Fibroblast of lung (primary cell): ENCODE results near the gene HK2. TPM values are rescaled to one million over a fixed set of nuclear protein-coding genes. Genes with fewer than 3 reads are reported as not detected.

Source experiments
- DNase-seq, 2 donors: peaks; one replicate each; pipeline versions ENCODE4 v3.0.0 to v3.0.0-alpha.2; 2010; ENCODE audit warnings: low read depth in 2 of 2
- H2AFZ ChIP-seq: 2 replicates; pipeline ENCODE4 v1.5.1; 2012; ENCODE audit warnings: low read length, control low read depth, inconsistent platforms
- H3K27ac ChIP-seq: 2 replicates; pipeline ENCODE4 v1.5.1; 2011; ENCODE audit warnings: low read length, control low read depth; ENCODE audit not compliant: insufficient read depth
- H3K27me3 ChIP-seq: 2 replicates; pipeline ENCODE4 v1.5.1; 2011; ENCODE audit warnings: mild to moderate bottlenecking, low read length; ENCODE audit not compliant: control insufficient read depth, insufficient read depth
- H3K36me3 ChIP-seq: 2 replicates; pipeline ENCODE4 v1.5.1; 2011; ENCODE audit warnings: low read length; ENCODE audit not compliant: control insufficient read depth, insufficient read depth
- H3K4me1 ChIP-seq: 2 replicates; pipeline ENCODE4 v1.5.1; 2011; ENCODE audit warnings: low read length; ENCODE audit not compliant: control insufficient read depth, insufficient read depth; ENCODE audit errors: extremely low read depth
- H3K4me2 ChIP-seq: 2 replicates; pipeline ENCODE4 v1.5.1; 2011; ENCODE audit warnings: low read length, control low read depth; ENCODE audit not compliant: insufficient read depth; ENCODE audit errors: extremely low read depth
- H3K4me3 ChIP-seq, 4 experiments: fragments of 200-600 bp in 1 of 4; sonication (generic) in 1 of 4; replicated peaks in 1 of 4; 2 replicates each; pipeline ENCODE4 v1.5.1; 2011 to 2016; ENCODE audit warnings: low read length in 4 of 4, low read depth in 3 of 4, mild to moderate bottlenecking in 3 of 4, control low read depth in 2 of 4, inconsistent platforms in 1 of 4, mixed read lengths in 1 of 4; ENCODE audit not compliant: insufficient read depth in 1 of 4; ENCODE audit errors: control extremely low read depth in 1 of 4
- H3K79me2 ChIP-seq: 2 replicates; pipeline ENCODE4 v1.5.1; 2012; ENCODE audit warnings: mild to moderate bottlenecking, low read length, inconsistent platforms; ENCODE audit not compliant: control insufficient read depth, insufficient read depth
- H3K9ac ChIP-seq: 2 replicates; pipeline ENCODE4 v1.5.1; 2011; ENCODE audit warnings: mild to moderate bottlenecking, low read length, control low read depth; ENCODE audit not compliant: insufficient read depth
- H3K9me3 ChIP-seq: 2 replicates; pipeline ENCODE4 v1.5.1; 2012; ENCODE audit warnings: low read depth, low read length; ENCODE audit not compliant: control insufficient read depth, insufficient read depth
- H4K20me1 ChIP-seq: 2 replicates; pipeline ENCODE4 v1.5.1; 2011; ENCODE audit warnings: low read length; ENCODE audit not compliant: control insufficient read depth, insufficient read depth; ENCODE audit errors: extremely low read depth
- EZH2 ChIP-seq: IDR thresholded peaks from 2 replicates; pipeline ENCODE4 v1.5.1; 2012; ENCODE audit warnings: low read length, control low read depth, mild to moderate bottlenecking; ENCODE audit errors: missing control alignments
- polyA plus RNA-seq, 2 donors: library from polyadenylated mRNA; depleted of rRNA in 1 of 2; stranded (reverse) in 1 of 2; unstranded in 1 of 2; fragments of >200 nt; gene quantifications; 2 replicates each; pipeline ENCODE4 v1.2.1, GENCODE V29; 2011 to 2012; ENCODE audit warnings: missing spikeins in 1 of 2
- total RNA-seq: library from RNA; depleted of rRNA; stranded (reverse); fragments of >200 nt; gene quantifications from 2 replicates; pipeline ENCODE4 v1.2.1, GENCODE V29; 2014
- TF ChIP-seq, protein P1 (sequence below), 2 donors: IDR thresholded peaks in 1 of 2; conservative IDR thresholded peaks in 1 of 2; 1 replicate in 1 of 2; 2 replicates in 1 of 2; pipeline ENCODE4 v1.5.1; 2011 to 2012; ENCODE audit warnings: low read length in 2 of 2, control low read depth in 1 of 2, inconsistent platforms in 1 of 2, low read depth in 1 of 2, mild to moderate bottlenecking in 1 of 2

The HK2 gene
- total and polyA plus RNA-seq, 2 donors (not counting 1 experiment from before 2014, with no cell fraction given): 15.7 to 19.3 TPM

DNA sequence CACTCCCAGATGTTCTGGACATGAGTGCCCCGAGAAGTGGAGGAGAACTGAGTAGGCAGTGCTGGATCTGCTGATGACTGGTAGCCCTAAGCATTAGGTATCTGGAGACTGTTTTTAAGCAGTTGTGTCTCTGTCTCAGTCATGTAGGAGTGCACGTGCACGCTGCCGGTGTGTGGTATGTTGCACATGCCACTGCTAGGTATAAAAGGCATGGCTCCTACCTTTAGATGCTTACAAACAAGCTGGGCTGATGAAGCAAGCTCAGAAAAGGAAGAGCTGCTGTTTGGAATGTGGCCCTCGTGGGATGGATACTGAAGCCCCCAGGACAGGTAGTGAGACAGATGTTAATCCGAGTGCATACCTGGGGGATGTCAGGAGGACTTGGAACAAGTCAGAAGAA is 49.1 kb downstream of the HK2 start:
- Histone ChIP-seq H3K36me3 (peaks cover 19% of the 10 kb centered on the region), H3K79me2 (no peaks in the 10 kb centered on the region), H4K20me1 (no peaks in the 10 kb centered on the region), H3K27ac (no peak overlapping the region), H3K4me3 (no peak overlapping the region), H3K9me3 (no peaks in the 10 kb centered on the region), H3K4me1 (peaks cover 4% of the 10 kb centered on the region), H3K27me3 (no peaks in the 10 kb centered on the region), H3K4me2 (no peak overlapping the region), H3K9ac (no peak overlapping the region), H2AFZ (no peak overlapping the region)
- DNase-seq: no peak
- TF ChIP-seq, protein P1, sequence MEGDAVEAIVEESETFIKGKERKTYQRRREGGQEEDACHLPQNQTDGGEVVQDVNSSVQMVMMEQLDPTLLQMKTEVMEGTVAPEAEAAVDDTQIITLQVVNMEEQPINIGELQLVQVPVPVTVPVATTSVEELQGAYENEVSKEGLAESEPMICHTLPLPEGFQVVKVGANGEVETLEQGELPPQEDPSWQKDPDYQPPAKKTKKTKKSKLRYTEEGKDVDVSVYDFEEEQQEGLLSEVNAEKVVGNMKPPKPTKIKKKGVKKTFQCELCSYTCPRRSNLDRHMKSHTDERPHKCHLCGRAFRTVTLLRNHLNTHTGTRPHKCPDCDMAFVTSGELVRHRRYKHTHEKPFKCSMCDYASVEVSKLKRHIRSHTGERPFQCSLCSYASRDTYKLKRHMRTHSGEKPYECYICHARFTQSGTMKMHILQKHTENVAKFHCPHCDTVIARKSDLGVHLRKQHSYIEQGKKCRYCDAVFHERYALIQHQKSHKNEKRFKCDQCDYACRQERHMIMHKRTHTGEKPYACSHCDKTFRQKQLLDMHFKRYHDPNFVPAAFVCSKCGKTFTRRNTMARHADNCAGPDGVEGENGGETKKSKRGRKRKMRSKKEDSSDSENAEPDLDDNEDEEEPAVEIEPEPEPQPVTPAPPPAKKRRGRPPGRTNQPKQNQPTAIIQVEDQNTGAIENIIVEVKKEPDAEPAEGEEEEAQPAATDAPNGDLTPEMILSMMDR (conservative IDR thresholded peaks at IDR 0.05 in 1 of 2, IDR thresholded peaks at IDR 0.05 in 1 of 2; ENCODE audit: low read depth in 1 of 2, low read length in 2 of 2): no peak
- no peak for TF ChIP-seq EZH2

DNA sequence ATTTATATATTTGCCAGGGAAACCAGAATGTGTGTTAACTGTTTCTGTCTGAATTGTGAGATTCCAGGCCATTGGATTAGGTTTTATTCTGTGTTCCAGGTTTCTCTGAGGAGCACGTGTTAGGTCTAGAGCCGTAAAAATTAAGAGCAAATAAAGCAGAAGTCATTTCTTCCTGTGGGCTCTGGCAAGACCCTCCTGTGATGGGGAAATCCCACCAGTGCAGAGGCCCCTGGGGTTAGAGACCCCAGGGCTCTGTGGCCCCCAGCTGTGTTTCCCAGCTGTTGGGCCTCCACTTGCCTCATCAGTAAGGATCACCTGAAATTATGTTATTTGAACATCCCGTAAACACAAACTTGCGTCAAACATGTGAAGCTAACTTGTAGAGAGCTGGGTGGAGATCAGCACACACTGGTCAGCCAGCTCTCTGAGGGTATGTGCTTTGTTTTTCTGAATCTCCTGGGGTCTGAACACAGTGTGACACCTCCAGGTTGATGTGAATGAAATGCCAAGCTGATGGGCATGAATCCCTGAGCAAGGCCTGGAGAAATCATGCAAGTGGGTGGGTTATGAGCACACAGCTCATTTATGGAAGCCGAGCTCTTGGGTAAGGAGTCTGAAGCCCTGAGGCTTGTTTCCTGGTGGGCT is 50.3 kb downstream of the HK2 start:
- Histone ChIP-seq H3K4me1 (peaks cover 4% of the 10 kb centered on the region), H3K36me3 (peaks cover 18% of the 10 kb centered on the region), H3K4me3 (no peak overlapping the region), H4K20me1 (no peaks in the 10 kb centered on the region), H3K9ac (no peak overlapping the region), H3K79me2 (no peaks in the 10 kb centered on the region), H3K27ac (no peak overlapping the region), H3K4me2 (no peak overlapping the region), H3K9me3 (no peaks in the 10 kb centered on the region), H3K27me3 (no peaks in the 10 kb centered on the region), H2AFZ (no peak overlapping the region)
- TF ChIP-seq EZH2: no peak
- TF ChIP-seq, protein P1 (conservative IDR thresholded peaks at IDR 0.05 in 1 of 2, IDR thresholded peaks at IDR 0.05 in 1 of 2; ENCODE audit: low read depth in 1 of 2, low read length in 2 of 2): no peak
- DNase-seq: no peak

DNA sequence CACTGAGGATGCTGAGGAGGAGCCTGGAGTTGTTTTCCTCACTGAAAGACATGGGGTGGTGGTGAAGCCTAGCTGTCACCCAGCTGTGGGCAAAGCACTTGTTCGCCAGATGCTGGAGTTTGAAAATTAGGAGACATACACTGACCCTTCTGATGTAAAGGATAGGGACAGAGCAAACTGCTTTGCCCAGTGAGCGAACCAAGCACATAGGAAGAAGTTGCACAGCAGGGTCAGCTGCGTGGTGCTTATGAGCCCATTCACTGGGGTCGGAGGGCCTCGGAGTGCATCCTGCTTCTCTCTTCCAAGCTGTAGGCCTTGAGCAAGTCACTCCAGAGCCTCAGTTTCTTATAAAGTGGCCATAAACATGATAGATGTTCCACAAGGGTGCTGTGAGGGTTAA is 50.9 kb downstream of the HK2 start:
- H3K9ac ChIP-seq: no peak overlapping the region
- H3K36me3 ChIP-seq: peaks cover 14% of the 10 kb centered on the region
- H3K27ac ChIP-seq: no peak overlapping the region
- H3K4me1 ChIP-seq: peaks cover 4% of the 10 kb centered on the region
- no peaks in the 10 kb centered on the region for H3K79me2 ChIP-seq
- no peak overlapping the region for H2AFZ ChIP-seq
- H3K4me2 ChIP-seq: no peak overlapping the region
- DNase-seq: no peak
- no peaks in the 10 kb centered on the region for H3K27me3 ChIP-seq
- no peaks in the 10 kb centered on the region for H4K20me1 ChIP-seq
- no peak overlapping the region for H3K4me3 ChIP-seq
- no peaks in the 10 kb centered on the region for H3K9me3 ChIP-seq
- TF ChIP-seq EZH2: no peak
- TF ChIP-seq, protein P1 (conservative IDR thresholded peaks at IDR 0.05 in 1 of 2, IDR thresholded peaks at IDR 0.05 in 1 of 2; ENCODE audit: low read depth in 1 of 2, low read length in 2 of 2): no peak
